ENCODE results near the gene CBX4.
"Not testable (repeated sequence)": the region's sequence is repeated elsewhere in the genome, so short reads cannot be mapped to it uniquely, and the experiment has no call there.

CBX4 gene

DNA sequence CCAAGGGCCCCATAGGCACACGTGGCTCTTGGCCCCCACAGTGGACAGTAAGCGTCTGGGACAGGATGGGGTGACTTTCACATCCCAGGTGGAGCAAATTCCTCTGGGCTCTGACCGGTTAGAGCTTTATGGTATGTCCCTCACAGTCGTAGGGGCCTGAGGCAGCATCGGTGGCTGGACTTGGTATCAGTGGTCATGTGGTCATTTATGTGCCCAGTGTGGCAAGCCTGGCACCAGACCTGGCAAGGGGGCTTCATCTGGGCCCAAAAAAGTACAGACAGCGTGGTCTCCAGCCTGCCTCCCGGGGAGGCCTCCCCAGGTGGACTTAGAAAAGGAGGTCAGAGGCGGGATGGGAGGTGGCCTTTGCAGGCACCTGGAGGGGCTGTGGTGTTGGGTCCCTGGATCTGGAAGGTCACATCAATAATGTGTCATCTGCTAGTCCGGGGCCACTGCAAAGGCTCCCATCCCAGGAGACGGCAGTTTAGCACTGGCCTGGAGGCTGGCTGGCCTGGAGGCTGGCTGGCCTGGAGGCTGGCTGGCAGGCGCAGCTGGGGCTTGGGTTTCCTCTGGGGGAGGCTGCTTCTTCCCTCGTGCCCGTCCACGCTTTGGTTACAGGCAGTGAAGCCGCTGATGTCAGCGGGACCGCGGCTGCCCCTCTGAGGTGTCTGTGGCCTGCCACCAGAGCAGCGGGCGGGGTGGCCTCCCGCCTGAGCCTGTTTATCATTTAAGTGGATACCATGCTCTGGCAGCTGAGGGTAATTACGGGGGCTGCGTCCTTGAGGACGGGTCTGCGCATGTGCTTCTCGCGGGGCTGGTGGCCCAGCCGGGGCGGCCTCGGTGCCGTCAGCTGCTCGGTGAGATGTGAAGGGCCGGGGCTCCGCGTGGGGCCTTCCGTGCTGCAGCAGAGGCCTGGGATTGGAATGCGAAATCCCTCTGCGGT is 20.7 kb upstream of the CBX4 start:
- no peak for DNase-seq (ENCODE audit: low read depth)

DNA sequence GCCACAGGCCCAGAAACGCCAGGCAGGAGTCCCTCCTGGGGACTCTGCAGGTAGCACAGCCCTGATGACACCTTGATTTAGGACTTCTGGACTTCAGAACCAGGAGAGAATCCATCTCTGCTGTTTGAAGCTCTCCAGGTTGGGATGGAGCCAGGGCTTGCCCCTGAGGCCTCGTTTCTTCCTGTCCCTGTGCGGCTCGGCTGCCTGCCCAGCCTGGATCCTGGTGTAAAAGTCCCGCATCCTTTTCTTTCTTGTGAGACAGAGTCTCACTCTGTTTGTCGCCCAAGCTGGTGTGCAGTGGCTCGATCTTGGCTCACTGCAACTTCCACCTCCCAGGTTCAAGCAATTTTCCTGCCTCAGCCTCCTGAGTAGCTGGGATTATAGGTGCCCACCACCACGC is 17.9 kb upstream of the CBX4 start:
- DNase-seq (ENCODE audit: low read depth): no peak

DNA sequence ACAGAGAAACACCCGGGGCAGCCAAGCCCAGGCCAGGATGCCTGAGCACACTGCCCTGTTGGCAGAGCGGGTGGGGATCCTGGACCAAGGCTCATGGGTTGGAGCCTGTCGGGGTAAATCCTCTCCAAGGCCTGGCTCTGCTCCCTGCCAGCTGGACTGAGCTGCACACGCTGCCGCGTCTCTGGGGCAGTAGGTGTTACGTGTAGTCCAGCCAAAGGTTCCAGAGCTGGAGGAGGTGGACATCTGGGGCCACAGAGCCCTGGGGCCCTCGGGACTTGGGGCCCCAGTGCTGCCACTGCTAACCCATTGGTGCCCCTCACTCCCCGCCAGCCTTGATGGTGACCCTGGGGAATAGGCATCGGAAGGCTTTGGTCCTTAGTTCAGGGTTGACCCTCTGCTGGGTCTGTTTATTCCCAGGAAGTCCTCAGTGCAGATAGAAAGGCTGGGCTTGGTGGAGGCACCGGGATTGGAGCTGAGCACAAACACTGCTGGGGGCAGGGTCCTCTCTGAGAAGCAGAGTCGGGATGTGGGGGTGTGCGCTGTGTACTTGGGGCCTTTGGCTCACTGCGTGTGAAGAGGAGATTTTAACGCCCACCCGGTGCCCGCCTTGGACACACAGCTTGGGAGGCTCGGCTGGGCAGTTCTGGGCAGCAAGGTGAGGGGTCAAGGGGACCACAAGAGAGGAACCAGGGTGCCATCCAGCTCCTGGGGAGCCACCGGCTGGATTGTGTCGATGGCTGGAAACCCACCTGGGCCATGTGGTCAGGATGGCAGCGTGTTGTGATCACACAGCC is 16.3 kb upstream of the CBX4 start:
- no peak for DNase-seq (ENCODE audit: low read depth)

DNA sequence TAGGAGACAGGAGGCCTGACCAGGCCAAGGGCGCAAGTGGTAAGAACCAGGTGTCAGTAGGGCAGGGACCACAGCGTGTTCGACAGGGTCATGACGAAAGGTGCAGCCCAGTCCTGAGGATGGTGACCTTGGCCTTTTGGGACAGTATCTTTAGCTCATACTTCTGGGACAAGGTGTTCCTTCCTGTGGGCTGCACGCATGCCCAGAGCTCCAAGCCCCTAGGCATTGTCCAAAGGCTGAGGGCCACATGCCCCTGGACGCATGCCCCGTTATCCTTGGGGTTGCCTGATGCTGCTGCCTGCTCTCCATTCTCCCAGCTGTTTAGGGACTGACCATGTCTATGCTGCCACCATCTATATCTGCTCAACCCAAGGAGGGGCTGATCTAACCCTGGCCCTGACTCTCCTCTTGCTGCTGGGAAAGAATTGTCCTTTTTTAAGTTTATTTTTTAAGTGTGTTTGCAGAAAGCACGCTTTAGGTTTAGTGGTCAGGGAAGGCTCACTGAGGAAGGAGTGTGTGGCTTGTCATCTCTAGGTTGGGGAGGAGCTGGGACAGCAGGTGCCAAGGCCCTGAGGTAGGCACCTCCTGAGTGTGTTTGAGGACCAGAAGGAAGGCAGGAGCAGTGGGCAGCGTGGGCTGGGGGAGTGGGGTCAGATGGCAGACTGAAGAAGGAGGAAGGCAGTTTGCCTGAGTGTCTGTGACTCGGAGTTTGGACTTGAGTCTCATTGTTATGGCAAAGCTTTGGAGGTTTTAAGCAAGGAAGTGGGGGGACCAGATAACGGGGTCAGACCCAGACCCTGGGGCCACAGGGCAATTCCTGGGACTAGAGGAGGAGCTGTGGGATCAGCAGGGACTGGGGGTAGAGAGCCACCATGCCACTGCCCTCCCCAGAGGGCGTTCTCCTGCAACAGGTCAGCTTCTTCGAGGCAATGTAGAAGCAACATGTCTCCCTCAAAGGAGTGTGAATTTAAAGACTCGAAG is 15.1 kb upstream of the CBX4 start:
- no peak for DNase-seq (ENCODE audit: low read depth)

DNA sequence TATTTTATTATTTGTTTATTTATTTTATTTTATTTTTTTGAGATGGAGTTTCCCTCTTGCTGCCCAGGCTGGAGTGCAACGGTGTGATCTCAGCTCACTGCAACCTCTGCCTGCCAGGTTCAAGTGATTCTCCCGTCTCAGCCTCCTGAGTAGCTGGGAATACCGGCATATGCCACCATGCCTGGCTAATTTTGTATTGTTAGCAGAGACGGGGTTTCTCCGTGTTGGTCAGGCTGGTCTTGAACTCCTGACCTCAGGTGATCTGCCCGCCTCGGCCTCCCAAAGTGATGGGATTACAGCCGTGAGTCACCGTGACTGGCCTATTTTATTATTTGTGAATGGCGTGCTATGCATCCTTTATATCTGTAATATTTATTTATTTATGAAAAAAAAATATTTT is 13.9 kb upstream of the CBX4 start:
- DNase-seq (ENCODE audit: low read depth): not testable (repeated sequence)

DNA sequence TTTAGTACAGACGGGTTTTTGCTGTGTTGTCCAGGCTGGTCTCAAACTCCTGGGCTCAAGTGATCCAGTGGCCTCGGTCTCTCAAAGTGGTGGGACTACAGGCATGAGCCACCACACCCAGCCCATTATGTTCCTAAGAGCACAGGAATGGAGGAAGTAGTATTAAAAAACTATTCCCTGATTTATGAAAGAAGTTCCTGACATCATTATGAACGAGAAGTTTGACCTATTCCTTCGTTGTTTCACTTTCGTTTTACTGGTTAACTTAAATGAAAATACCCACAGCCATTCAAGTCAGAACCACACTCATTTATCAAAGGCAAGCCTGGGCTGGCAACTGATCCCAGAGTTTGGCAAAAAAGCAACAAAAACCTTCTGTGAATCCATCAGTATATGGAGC is 13.5 kb upstream of the CBX4 start:
- DNase-seq (ENCODE audit: low read depth): no peak

DNA sequence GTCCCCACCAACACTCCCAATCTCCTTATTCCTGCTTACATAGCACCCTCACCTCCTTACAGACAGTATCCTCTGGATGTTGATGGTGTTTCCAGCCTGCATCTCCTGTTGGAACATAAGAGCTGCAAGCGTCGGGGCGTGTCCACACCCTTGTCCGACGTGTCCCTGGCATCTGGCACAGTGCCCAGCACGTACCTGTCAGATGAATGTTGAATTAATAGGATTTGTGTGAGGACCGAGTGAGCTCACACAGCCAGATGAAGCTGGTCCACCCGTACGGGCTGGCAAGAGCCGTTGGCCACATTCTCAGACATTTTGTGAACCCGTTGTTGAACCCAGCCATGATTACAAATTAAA is 12.2 kb upstream of the CBX4 start:
- no peak for DNase-seq (ENCODE audit: low read depth)

DNA sequence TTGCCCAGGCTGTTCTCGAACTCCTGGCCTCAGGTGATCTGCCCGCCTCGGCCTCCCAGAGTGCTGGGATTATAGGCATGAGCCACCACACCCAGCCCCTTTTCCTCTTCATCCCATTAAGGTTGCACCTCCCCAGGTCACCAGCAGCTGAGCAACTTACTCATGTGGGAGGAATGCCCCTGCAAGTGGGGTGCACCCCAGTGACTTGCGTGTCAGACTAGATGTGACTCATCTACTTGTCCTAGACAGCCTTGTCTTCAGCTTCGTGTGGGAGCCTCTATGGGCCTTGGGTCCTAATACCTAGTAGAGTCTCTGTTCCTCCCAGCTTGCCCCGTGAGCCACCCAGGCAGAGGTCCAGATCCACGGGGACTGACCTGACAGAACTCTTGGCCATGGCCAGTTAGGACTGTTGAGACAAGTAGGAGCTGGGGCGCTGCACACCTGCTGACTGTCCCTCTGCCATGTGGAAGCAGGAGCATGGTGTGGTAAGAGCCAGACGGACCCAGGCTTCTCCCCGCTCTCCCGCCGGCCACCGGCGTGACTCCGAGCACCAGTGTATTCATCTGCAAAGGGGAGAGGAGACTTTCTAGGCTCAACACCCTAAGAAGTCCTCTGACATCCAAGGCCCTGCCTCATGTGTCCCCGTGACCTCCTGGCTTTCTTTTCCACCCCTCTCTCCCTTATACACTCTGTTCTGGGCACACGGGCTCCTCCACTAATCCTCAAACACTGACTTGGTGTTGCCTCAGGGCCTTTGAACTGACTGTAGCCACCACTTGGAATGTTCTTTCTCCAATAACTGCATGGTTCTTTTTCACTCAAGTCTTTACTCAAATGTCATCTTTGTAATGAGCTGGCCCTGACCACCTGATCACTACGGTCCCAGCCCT is 11.6 kb upstream of the CBX4 start:
- no peak for DNase-seq (ENCODE audit: low read depth)

DNA sequence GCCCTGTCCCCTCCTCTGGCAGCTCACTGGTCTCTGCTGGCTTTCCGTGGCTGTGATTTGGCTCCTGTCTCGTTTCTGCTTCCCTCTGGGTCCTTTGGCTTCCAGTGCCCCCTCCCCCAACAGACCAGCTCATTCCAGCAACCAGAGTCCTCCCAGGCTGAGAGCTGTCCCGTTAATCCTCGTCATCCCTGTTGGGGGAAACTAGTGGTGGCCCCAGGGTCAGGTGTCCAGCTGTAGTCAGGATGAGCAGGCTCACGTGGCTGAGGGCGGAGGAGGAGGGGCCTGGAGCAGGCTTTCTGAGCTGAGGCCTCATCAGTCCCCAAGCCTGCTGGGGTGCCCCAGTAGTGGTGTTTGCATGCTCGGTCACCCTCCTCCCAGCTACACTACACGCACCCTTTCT is 10.7 kb upstream of the CBX4 start:
- no peak for DNase-seq (ENCODE audit: low read depth)

DNA sequence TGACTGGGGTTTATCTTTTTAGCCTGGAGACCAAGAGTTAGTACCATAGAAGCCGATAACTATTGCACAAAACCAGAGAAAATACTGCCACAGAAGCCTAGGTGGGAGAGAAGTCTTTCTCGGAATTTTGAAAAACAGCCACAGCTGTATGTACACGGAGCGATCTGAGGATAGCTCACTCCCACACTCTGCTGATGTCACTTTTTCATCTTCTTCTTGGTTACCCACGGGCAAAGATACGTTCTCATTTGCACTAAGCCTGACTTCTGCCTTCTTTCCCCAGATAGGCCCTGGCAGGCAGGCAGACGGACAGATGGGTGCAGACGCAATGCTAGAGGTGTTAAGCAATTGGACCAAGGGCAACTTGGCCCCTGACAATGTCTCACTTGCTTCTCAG is 9.1 kb upstream of the CBX4 start:
- no peak for DNase-seq (ENCODE audit: low read depth)

DNA sequence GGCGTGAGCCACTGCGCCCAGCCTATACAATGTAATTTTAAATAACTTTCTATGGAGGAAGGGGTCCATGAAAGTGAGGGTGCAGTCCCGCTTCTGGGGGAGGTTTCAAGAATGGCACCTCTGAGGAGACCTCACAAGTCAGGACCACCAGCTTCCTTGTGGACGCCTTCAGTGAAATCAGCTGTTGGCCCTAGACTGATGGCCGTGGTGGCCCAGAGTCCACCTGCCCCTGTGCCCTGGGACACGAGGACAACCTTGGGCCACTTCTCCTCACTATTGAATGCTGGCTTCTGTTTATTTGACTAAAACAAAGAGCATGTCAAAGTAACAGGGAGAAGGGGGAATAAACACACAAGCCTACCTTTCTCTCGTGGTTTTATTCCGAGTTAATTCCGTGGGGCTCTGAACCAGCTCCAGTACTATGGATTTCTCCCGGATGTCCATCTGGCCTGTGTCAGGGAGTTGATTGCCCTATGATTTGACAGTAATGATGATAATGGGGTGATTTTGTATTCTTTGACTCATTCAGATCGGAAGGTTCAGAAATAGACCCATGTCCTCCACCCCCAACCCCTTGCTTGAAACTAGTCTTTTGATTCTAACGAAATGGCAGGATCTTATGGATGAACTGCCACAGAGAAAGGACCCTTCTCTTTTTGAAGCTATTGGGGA is 8.6 kb upstream of the CBX4 start:
- DNase-seq (ENCODE audit: low read depth): no peak

DNA sequence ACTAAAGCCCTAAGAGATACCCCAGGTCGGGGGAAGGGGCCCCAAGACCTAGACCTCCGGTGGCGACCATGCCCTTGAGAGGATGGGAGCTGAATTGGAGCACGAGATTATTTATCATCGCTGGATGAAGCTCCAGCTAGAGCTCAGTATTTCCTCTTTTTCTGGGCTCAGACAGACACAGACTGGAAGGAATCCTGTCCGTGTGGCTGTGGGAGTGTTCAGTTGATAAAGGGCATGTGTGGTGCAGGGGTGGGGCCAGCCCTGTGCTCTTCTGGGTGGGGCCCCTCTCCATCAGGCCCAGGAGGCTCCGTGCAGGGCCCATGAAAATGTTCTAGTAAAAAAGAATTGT is 6.3 kb upstream of the CBX4 start:
- no peak for DNase-seq (ENCODE audit: low read depth)

DNA sequence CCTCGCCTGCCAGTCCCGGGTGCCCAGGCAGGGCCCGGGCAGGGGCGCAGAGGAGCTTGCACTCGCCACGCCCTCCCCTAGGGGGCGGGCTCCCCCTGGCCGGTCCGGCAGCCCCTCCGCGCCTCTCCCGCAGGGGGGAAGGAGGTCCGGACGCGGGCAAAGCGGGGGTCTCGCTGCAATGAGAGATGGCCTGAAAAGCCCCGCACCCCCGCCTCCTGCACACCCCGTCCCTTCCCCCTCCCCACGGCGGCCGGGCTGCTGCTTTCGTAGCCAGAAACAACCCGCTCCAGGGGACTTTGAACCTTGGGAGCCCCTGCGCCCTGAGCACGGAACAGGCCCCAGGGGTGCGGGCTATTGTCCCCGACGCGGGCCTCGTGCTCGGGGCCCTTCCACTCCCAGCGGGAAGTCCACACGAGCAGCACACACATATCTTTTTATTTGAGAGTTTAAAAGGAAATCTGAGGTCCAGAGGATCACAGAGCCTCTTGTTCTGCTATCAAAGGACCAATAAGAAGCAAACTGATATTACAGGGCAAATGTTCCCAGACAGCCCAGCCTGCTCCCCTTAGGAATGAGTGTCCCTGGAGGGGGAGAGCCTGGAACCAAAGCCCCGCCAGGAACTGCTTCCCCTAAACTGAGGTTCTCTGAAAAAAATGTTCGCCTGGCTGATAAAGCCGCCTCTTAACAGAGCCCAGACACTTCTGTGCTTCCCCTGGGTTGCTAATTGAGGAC is 5.8 kb upstream of the CBX4 start:
- DNase-seq (ENCODE audit: low read depth): no peak

DNA sequence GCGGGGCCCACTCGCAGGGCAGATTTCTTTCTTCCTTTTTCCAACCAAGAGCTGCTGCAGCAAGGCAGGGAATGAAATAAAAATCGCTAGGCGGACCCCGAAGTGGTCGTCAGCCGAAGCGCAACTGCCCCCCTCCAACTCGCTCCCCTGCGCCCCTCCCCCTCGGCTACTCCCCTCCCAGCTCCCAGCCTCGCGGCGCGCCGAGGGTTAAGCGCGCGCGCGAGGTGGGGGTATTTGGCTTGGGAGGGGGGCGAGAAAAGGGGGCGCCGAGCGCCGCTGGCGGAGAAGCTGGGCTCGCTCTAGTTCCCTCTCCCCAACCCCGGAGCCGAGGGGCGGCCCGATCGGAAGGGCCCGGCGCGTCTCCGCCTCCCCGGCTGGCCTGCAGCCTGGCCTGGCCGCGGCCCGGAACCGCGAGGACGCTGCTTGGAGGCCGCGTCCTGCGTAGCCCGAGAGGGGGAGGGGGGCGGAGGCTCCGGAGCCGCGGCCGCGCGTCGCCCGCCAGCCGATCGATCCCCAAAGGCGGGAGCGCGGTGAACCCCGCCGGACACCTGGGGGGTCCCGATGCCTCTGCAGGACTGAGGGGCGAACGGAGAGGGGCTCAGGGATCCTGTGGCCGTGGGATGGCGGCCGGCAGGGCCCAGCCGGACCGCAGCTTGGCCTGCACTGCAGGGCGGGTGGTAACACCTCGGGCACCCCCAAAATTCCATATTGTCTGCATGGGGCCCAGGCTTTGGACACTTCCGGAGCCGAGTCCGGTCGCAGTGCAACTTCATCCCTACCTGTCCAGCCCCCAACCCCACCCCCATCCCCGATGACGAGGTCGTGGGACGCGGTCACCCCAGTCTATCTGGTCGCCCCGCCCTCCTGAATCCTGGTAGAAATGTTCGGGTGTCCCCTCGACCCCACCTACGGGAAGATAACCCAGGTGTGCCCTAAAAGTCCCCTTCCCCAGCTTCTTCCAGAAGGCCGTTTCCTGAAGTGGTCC is 4.9 kb upstream of the CBX4 start:
- no peak for DNase-seq (ENCODE audit: low read depth)

DNA sequence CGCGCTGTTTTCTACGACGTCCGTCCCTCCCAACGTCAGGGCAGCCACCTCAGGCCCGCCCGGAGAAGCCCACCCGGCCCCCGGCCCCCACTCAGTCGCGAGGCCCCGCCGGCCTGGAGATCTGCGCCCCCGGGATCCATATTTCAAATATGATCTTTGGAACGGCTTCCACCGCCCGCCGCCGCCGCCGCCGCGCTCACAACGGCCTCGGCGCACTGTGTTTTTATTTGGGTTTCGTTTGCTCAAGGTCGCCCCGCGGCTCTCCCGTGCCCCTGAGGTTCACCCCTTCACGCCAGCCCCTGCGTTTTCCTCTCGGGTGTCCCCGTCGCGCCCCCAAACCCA is 4.2 kb upstream of the CBX4 start:
- no peak for DNase-seq (ENCODE audit: low read depth)

DNA sequence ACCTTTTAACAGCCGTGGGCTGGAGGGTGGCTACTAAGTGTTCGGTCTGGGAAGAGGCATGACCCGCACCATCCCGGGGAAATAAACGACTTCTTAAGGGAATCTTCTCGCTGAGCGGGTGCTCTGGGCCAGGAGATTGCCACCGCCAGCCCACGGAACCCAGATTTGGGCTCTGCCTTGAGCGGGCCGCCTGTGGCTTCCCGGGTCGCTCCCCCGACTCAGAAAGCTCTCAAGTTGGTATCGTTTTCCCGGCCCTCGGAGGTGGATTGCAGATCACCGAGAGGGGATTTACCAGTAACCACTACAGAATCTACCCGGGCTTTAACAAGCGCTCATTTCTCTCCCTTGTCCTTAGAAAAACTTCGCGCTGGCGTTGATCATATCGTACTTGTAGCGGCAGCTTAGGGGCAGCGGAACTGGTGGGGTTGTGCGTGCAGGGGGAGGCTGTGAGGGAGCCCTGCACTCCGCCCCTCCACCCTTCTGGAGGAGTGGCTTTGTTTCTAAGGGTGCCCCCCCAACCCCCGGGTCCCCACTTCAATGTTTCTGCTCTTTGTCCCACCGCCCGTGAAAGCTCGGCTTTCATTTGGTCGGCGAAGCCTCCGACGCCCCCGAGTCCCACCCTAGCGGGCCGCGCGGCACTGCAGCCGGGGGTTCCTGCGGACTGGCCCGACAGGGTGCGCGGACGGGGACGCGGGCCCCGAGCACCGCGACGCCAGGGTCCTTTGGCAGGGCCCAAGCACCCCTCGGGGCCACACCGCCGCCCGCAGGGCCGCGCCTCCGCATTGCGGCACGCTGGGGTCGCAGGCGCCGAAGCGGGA is 3.6 kb upstream of the CBX4 start:
- no peak for DNase-seq (ENCODE audit: low read depth)

DNA sequence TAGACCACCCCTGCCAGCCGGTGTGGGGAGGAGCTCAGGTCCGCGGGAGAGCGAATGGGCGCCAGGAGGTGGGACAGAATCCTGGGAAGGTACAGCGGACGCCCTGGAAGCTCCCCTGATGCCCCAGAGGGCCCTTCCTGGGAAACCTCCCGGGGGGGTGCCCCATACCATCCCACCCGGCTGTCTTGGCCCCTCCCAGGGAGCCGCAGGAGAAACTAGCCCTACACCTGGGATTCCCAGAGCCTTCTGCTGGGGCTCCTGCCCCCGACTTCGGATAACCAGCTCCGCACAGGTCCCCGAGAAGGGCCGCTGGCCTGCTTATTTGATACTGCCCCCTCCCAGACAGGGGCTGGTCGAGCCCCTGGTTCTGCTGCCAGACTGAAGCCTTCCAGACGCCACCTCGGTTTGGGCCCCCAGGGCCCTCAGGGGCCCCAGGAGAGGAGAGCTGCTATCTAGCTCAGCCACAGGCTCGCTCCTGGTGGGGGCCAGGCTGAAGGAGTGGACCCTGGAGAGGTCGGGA is 3.0 kb upstream of the CBX4 start:
- no peak for DNase-seq (ENCODE audit: low read depth)

Measured in CMK (cell line).